GM19025 (cell line): ENCODE results near the gene HYAL1.

ENCODE experiments used
- ATAC-seq: cut with Tn5 transposase; IDR thresholded peaks from one replicate; pipeline ENCODE4 v1.9.1; 2021; ENCODE audit warnings: mild to moderate bottlenecking, low read depth, moderate library complexity; ENCODE audit not compliant: unreplicated experiment

HYAL1 gene, protein sequence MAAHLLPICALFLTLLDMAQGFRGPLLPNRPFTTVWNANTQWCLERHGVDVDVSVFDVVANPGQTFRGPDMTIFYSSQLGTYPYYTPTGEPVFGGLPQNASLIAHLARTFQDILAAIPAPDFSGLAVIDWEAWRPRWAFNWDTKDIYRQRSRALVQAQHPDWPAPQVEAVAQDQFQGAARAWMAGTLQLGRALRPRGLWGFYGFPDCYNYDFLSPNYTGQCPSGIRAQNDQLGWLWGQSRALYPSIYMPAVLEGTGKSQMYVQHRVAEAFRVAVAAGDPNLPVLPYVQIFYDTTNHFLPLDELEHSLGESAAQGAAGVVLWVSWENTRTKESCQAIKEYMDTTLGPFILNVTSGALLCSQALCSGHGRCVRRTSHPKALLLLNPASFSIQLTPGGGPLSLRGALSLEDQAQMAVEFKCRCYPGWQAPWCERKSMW

DNA sequence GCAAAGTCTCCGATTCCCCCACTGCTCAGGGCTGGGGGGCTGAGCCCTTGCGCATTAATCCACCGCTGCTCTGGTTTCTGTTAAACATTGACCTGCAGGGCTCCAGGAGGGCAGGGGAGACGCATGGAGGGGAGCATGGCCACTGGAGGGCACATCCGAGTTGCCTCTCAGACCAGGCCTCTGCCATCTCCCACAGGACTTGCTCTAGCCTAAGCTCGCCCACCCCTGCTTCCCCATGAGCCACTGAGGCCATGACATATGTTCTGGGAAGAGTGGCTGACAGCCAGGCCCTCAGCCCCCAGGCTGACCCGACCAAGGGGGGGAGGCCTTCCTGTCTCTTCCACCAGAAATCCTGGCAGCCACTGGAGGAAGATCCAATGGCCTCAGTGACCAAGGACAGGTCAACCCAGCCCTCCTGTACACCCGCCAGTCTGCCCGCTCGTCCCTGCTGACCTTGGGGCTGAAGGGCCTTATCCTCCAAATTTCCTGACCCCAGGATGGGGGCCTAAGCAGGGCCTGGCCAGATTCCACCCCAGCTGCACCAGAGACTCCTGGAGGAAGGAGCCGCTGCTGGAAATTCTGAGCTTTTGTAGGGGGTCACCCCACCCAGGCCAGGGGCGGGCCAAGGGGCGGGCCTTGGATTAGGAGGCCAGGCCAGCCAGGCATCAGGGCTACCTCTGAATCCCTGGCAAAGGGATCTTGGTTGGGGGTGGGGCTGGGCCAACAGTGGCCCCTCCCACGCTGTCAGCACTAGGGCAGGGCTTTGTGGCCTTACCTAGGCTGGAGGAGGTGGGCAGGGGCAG is at the start of gene HYAL1:
Gene HYAL1, minus strand, starts transcription at position 562 of the 803 bp plus-strand sequence. CDS start 618 bp downstream, outside the sequence.
- ATAC-seq = no peak

DNA sequence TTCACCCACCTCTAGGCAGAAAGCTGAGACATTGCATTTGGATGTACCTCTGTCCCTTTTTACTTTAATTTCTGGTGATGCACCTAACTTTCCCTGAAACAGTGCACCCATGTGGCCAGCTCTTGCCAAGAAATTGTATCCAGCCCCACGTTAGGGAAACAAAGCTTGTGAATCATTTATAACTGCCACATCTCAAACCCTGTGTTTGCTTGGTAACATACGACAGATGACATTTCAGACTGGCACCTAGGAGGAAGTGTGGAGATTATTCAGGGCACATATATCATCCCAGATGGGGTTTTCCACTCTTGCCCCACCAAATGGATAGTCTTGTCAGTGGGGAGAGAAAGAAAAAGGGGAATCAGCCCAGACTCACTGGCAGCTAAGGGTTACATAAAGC is 49.4 kb upstream of the HYAL1 start:
- no peak for ATAC-seq

DNA sequence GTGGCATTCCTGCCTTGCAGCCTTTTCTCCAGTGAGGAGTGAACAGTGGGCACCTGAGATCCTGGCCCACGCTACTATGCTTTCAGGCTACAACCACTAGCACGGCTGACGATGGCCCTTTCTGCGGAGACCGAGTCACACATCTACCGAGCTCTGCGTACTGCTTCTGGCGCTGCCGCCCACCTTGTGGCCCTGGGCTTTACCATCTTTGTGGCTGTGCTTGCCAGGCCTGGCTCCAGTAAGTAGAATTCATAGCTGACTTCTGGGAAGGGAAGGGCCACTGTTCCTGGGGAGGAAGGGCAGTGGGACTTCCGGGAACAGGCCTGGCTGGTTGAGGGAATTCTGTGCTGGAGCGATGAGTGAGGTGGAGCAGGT is 47.9 kb upstream of the HYAL1 start:
- no peak for ATAC-seq

DNA sequence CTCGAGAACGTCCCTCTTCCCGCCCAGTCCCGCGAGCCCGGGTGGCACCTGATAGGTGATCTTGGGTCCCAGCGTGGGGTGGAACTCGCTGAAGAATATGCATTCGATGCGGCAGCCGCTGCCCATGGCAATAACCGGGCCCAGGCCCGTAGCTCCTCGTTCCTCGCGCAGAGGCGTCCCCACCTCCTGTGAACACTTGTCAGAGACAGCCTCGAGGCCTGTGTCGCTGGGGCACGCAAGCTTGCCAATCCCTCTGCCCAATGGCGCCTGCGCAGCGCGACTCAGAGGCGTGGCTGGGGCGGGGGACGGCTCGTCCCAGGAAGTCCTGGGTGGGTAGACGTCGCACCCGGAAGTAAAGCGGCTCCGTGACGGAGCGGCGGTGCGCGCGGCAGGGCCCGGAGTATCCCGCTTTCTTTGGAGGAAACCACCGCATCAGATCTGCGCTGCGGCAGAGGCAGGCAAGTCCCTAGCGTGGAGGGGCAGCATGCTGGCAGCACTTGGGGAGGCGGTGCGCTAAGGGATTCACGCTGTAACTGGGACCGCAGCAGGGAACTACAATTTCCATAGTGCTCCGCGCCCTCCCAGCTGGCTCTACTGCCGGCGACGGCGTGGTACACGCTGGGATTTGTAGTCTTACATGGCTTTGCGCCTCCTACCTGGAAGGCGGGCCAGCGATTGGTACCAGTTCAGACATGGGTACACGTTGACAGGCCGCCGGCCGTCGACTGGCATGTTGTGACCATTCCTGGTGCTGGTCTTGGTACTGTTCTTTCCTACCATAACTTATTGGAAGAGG is 47.4 kb upstream of the HYAL1 start, which contains the start of the genes CYB561D2 and NPRL2:
Gene CYB561D2, plus strand, starts transcription at position 336 of the 796 bp plus-strand sequence. CDS start 572 bp downstream, outside the sequence.
Gene NPRL2, minus strand, starts transcription at position 249 of the 796 bp plus-strand sequence. Its CDS starts 123 bp downstream, at position 126.
- peak; percentile 87 for ATAC-seq

DNA sequence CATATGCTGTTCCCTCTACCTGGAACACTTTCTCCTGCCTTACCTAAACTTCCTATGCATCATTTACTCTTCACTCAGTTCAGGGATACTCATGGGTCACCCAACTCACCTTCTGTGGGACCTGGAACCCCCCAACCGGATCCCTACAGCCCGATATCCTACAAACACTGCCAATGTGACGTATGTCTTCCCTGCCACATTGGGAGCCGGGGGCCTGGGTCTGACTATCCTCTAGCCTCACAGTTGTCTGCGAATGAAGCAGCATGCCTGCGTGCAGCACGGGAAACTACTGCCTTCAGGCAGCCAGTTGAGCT is 46.8 kb upstream of the HYAL1 start:
- ATAC-seq = no peak

DNA sequence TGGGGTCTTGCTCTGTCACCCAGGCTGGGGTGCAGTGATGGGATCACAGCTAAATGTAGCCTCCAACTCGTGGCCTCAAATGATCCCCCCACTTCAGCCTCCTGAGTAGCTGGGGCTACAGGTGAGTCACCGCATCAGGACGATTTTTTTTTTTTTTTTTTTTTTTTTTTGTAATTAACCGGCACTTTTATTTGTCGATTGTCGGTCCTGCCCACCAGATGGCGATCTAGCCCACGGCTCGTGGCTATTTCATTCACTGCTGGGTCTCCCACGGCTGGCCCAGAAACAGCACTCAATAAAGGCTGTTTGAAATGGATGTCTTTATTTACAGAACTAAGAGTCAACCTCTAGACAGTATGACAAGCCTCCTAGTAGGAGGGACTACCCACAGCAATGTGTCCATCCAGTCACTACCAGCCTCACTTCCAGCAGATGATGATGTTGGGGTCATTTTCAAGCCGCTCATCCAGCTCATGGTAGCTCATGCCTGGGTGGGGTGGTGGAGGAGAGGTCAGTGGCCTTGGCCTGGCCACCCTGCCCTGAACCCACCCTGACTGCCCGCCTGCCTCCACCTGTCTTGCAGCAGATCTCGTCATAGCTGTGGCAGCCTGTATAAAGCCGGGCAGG is 43.9 kb upstream of the HYAL1 start:
- no peak for ATAC-seq

DNA sequence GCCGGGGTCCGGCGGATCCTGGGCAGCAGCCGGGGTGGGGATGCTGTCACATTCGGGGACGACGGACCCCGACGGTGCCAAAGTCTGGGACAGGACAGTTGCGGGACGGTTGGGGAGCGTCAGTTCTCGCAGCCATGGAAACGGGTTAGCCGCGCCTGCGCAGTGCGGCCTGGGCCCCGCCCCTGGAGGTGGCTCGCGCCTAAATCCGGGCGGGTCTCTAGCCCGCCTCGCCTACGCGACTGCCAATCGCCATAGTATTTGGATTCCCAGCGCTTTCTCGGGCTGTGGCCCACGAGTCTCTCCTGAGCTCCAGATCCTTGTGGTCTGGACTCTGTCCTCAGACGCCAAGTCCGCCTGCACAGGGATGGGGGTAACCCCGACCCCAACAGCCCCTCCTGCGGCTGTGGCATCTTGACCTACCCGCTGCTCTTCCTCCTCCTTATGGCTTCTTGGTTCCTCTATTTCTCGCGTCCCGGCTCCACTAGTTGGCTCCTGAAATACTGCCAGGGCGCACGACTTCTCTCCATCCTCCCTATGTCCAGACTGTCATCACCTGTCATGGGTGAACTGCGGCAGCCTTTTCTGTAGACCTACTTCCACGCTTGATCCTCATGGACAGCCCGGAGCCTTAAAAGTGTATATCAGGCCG is 42.3 kb upstream of the HYAL1 start, which contains the start of gene ZMYND10:
Gene ZMYND10, minus strand, starts transcription at position 147 of the 649 bp plus-strand sequence. CDS start 153 bp downstream, outside the sequence.
- no peak for ATAC-seq

DNA sequence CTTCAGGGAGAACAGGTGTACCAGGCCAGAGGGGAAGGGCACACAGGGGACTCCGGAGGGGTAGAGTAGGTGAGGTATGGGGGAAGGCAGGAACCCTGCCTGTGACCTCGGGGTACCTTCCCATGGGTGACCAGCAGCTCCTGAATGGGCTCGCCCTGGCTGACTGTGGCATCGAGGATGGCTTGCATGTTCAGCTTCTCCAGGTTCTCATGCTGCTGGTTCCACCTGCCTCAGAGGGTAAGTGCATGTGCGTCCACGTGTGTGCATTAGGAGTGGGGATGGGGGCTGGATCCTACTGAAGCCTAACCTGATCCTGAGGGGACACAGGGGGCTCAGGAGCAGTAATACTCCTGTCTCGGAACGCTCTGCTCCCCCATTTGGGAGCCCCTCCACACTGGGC is 41.6 kb upstream of the HYAL1 start:
- ATAC-seq = no peak

DNA sequence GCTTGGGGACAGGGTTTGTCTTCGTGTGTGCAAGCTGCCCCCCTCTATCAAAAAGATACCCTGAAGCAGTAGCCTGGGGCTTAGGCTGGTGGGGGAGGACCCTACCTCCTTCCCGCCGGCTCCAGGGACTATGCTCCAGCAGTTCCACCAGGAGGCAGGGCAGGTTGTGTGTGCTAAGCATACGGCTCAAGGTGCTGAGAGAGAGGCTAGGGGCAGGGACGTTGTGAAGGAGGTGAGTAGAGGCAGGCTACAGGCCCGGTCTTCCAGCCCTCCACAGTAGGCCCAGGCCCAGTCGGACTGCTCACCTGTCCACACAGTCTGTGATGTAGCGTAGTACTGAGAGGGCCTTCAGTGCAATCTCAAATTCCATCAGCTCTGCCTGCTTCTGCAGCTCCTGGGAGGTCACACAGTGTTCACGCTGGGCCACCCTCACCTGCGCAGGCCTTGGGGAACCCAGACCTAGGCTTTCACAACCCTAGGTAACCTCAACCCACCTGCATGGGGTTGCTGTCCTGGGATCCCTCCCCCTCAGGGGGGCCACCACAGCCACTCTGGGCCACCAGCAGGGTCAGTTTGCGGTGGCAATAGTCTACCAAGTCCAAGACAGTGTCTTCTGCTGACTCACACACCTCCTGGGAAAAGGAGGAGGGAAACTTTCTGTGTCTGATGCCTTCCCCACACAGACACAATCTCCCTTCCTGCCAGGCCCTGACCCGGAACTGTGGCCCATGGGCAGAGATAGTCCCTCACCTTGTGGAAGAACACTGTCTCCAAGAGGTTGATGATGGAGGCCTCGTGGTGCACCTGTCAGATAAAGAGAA is 39.6 kb upstream of the HYAL1 start:
- ATAC-seq = no peak

DNA sequence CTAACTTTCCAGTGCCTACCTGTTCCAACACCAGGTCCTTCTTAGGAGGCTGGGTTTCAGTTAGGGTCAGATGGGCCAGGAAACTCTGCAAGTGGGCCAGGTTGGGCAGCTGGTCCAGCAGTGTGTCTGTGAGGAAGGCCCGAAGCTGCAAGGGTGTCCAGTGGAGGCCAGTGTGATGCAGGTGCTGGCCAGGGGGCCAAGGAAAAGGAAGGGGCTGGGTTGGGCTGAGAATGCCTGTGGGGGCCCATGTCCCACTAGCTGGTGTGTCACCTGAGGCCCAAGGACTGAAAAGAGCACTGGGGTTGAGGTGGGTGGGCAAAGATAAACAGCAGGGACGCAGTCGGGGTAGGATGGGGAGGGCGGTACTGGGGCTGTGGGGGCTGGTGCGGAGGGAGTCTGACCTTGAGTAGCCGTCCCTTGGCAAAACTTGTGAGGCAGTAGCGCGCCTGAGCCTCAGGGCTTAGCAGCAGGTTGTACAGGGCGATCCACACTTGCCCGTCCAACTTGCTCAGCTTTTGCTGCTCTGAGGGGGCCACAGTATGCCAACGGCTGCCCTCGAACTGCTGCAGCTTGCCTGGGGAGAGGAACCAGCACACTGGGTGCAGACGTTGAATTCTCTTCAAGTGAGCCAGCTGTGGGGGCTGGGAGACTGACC is 38.7 kb upstream of the HYAL1 start:
- ATAC-seq = no peak

DNA sequence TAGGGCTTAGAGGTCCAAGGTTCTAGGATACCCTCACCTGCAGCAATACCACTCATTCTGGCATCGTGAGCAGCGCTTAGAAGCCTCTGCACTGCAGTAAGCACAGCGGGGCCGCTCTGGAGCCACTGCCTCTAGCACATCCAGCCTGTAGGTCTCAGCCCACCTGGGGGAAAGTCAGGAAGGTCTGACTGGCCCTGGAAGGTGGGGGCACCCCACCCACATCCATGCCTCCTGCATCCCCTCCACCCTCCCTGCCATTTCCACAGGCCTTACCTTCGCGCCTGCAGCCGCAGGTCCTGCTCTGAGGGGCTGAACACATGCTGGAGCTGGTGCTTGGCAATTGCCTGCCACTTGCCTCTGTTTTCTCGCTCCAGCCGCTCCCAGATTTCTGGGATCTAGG is 38.2 kb upstream of the HYAL1 start:
- no peak for ATAC-seq

DNA sequence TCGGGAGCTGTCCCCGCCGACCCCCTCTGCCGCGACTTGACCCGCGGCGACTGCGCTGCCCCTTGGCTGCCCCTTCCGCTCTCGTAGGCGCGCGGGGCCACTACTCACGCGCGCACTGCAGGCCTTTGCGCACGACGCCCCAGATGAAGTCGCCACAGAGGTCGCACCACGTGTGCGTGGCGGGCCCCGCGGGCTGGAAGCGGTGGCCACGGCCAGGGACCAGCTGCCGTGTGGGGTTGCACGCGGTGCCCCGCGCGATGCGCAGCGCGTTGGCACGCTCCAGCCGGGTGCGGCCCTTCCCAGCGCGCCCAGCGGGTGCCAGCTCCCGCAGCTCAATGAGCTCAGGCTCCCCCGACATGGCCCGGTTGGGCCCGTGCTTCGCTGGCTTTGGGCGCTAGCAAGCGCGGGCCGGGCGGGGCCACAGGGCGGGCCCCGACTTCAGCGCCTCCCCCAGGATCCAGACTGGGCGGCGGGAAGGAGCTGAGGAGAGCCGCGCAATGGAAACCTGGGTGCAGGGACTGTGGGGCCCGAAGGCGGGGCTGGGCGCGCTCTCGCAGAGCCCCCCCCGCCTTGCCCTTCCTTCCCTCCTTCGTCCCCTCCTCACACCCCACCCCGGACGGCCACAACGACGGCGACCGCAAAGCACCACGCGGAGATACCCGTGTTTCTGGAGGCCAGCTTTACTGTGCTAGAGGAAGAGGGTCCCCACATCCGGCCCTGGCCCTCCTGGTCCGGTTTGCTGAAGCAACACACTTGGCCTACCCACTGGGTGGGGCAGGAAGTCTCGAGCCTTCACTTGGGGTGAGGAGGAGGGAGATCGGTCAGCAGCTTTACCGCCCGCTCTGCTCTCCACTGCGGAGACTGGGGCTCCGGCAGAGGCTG is 37.3 kb upstream of the HYAL1 start, which contains the start of gene RASSF1:
Gene RASSF1, minus strand, starts transcription at position 389 of the 882 bp plus-strand sequence. Its CDS starts 31 bp downstream, at position 358.
- peak; percentile 20 for ATAC-seq

DNA sequence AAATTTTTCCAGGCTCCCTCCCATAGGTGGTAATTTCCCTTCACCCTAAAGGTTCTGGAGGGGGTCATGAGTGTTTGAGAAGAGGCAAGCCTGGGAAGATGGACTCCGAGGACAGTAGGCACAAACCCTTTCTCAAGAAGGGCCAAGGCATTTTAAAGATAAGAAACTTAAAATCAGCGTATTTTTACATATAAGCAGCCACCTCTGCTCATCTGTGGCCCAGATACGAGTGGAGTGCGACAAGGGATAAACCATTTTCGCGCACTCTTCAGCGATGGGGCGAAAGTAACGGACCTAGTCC is 36.7 kb upstream of the HYAL1 start:
- no peak for ATAC-seq

DNA sequence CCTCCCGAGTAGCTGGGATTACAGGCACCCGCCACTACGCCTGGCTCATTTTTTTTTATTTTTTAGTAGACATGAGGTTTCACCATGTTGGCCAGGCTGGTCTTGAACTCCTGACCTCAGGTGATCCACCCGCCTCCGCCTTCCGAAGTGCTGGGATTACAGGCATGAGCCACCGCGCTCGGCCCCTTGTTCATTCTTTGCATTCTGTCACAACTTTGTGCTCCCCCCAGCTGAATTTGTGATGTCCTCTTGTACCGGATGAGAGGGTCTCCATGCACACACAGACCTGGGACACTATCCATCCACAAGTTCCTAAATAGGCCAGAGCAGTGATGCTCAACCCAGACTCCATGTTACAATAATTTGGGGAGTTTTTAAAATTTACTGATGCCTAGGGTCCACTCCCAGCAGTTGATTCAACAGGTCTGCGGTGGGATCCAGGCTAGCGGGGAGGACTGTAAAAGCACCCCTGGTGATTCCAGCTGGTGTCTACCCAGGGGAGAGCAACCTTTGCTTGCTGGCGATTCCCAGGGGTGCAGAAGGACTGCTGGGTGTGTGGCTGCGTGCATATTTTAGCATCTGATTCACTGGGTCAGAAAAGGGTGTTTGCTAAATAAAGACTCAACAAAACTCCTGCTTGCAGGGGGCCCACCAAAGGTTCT is 36.2 kb upstream of the HYAL1 start:
- no peak for ATAC-seq

DNA sequence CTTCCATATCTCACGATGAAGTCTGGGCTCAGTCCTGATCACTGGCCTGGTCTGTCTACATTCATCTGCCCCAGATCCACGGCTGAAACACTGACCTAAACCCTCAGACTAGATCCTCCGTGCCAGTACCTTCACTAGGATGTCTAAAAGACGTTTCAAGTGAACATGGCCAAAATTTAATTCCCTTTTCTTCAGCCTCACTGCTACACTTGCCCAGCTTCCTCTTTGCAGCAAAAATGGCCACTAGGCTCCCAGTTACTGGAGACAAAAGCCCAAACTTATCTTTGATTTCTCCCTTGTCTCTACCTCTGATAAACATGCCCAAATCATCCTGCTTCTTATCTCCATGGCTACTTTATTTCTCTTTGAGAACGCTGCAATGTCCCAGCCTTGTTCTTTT is 35.6 kb upstream of the HYAL1 start:
- no peak for ATAC-seq

DNA sequence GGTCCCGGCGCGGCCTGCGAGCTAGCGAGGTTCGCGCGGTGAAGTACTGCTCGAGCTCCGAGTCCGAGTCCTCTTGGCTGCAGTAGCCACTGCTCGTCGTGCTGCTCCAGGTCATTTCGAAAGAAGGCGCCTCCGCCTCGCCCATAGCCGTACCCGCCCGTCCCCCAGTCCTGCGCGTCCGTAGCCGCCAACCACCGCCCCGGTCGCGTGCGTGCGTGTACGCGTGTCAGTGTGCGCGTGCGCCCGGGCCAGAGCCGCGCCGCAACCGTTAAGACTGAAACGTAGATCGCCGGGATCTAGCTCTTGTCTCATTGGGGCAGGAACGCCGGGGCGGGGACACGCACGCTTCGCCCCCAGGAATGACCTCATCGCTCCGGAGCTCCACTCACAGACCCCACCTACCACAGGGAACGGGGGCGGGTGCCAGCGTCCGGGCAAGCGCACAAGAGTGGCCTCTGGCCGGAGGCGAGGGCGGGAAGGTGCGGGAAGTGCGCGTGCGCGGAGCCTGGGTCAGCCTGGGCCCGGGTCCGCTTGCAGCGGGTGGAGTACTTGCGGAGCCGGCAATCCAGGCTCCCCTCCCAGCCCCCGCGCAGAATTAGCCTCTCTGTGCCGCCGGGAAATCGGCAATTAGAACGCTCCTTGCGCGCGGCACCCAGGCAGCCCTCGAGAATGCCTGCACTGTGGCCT is 33.9 kb upstream of the HYAL1 start:
- peak; percentile 61 for ATAC-seq
